HCT116 (cell line): ENCODE measurements around the gene ARL6IP6. TPM values are rescaled to one million over a fixed set of nuclear protein-coding genes. Genes with fewer than 3 reads are reported as not detected.

ENCODE experiments used
- ATAC-seq: fragments of 200-7000 bp; cut with Tn5 transposase; 2 replicates; pipeline ENCODE4 v1.9.1; 2020; ENCODE audit warnings: mild to moderate bottlenecking, moderate library complexity
- BruUV-seq: library from RNA; stranded (reverse); fragments of 400-500 nt; replicated peaks from 2 replicates; lab custom pipeline; 2021; lab: Mats Ljungman, UMichigan
- CTCF ChIA-PET: fragments of 300-600 bp; sonication (Branson Sonifier 250); formaldehyde crosslinking; loops from one replicate; lab custom pipeline; 2021; ENCODE audit warnings: antibody characterized with exemption; lab: Charles Lee
- POLR2A ChIA-PET: fragments of 300-600, 350-600 bp; sonication (Branson Sonifier 250); formaldehyde crosslinking; loops from one replicate; lab custom pipeline; 2021; ENCODE audit warnings: antibody characterized with exemption; lab: Charles Lee
- RAD21 ChIA-PET, 2 experiments: fragments of 300-600 bp; sonication (Branson Sonifier 250); formaldehyde crosslinking; loops; one replicate each; lab custom pipeline; 2023; ENCODE audit warnings: low total read pairs in 2 of 2; ENCODE audit not compliant: uncharacterized antibody in 2 of 2, unreplicated experiment in 2 of 2, low non-redundant PET in 1 of 2; lab: Charles Lee
- DNase-seq: peaks from one replicate; pipeline ENCODE4 v3.0.0-alpha.2; 2010; ENCODE audit warnings: low read depth, low spot score
- H2AFZ ChIP-seq: fragments of 200-600 bp; shearing (Covaris generic), sonication (generic); 2 replicates; pipeline ENCODE4 v1.6.1; 2017; ENCODE audit warnings: low read depth, mixed run types, mixed read lengths, antibody characterized with exemption, low read length; ENCODE audit not compliant: poor library complexity, severe bottlenecking
- H3K27ac ChIP-seq: 2 replicates; pipeline ENCODE4 v1.5.1; 2012; ENCODE audit warnings: low read depth, low read length
- H3K27me3 ChIP-seq: fragments of 200-600 bp; sonication (generic); 2 replicates; pipeline ENCODE4 v1.6.1; 2016; ENCODE audit warnings: mixed run types, low read length, mixed read lengths; ENCODE audit not compliant: insufficient read depth
- H3K36me3 ChIP-seq, 2 experiments: fragments of 200-500 bp in 1 of 2; fragments of 200-600 bp in 1 of 2; sonication (Bioruptor generic) in 1 of 2; sonication (generic) in 1 of 2; 2 replicates each; pipeline versions ENCODE4 v1.5.1 to v1.6.1; 2014 to 2016; ENCODE audit warnings: low read length in 2 of 2, inconsistent platforms in 1 of 2, mixed read lengths in 1 of 2, mixed run types in 1 of 2; ENCODE audit not compliant: insufficient read depth in 2 of 2, control insufficient read depth in 1 of 2
- H3K4me1 ChIP-seq, 2 experiments: fragments of 200-600 bp in 1 of 2; sonication (generic) in 1 of 2; 2 replicates each; pipeline versions ENCODE4 v1.5.1 to v1.6.1; 2012 to 2017; ENCODE audit warnings: low read length in 2 of 2, inconsistent platforms in 1 of 2, mild to moderate bottlenecking in 1 of 2, mixed read lengths in 1 of 2, mixed run types in 1 of 2, moderate library complexity in 1 of 2; ENCODE audit not compliant: insufficient read depth in 2 of 2, control insufficient read depth in 1 of 2
- H3K4me2 ChIP-seq: fragments of 200-600 bp; sonication (generic); 2 replicates; pipeline ENCODE4 v1.6.1; 2017; ENCODE audit warnings: mixed run types, low read length, mixed read lengths
- H3K4me3 ChIP-seq, 2 experiments: fragments of 200-600 bp in 1 of 2; sonication (generic) in 1 of 2; replicated peaks in 1 of 2; 2 replicates each; pipeline ENCODE4 v1.5.1; 2011 to 2016; ENCODE audit warnings: low read length in 2 of 2, control low read depth in 1 of 2, low read depth in 1 of 2, mild to moderate bottlenecking in 1 of 2, mixed read lengths in 1 of 2, mixed run types in 1 of 2
- H3K79me2 ChIP-seq: fragments of 200-600 bp; sonication (generic); 2 replicates; pipeline ENCODE4 v1.6.1; 2017; ENCODE audit warnings: mild to moderate bottlenecking, mixed run types, low read length, moderate library complexity, mixed read lengths; ENCODE audit not compliant: insufficient read depth
- H3K9ac ChIP-seq: fragments of 200-600 bp; sonication (generic); 2 replicates; pipeline ENCODE4 v1.6.1; 2016; ENCODE audit warnings: low read length, mixed read lengths
- H3K9me2 ChIP-seq: fragments of 200-600 bp; sonication (generic), shearing (Covaris generic); 2 replicates; pipeline ENCODE4 v1.6.1; 2017; ENCODE audit warnings: mixed run types, mild to moderate bottlenecking, moderate library complexity; ENCODE audit not compliant: insufficient read depth
- H3K9me3 ChIP-seq, 2 experiments: fragments of 200-500 bp in 1 of 2; fragments of 200-600 bp in 1 of 2; sonication (Bioruptor generic) in 1 of 2; sonication (generic) in 1 of 2; 2 replicates each; pipeline ENCODE4 v1.6.1; 2014 to 2017; ENCODE audit warnings: low read length in 2 of 2, mixed read lengths in 2 of 2, inconsistent platforms in 1 of 2, low read depth in 1 of 2, mild to moderate bottlenecking in 1 of 2, mixed run types in 1 of 2, moderate library complexity in 1 of 2; ENCODE audit not compliant: control insufficient read depth in 1 of 2, insufficient read depth in 1 of 2
- H4K20me1 ChIP-seq: fragments of 200-600 bp; sonication (generic), shearing (Covaris generic); 2 replicates; pipeline ENCODE4 v1.6.1; 2017; ENCODE audit warnings: mixed run types, mild to moderate bottlenecking, moderate library complexity; ENCODE audit not compliant: insufficient read depth
- ATF3 ChIP-seq: IDR thresholded peaks from 2 replicates; pipeline ENCODE4 v1.6.1; 2012
- CBX3 ChIP-seq: IDR thresholded peaks from 2 replicates; pipeline ENCODE4 v1.6.1; 2012; ENCODE audit warnings: low read depth
- CEBPB ChIP-seq: IDR thresholded peaks from 2 replicates; pipeline ENCODE4 v1.6.1; 2012; ENCODE audit warnings: low read depth
- CTCF ChIP-seq, 3 experiments: fragments of 200-600 bp in 1 of 3; sonication (generic) in 1 of 3; IDR thresholded peaks in 2 of 3; conservative IDR thresholded peaks in 1 of 3; 2 replicates each; pipeline ENCODE4 v1.5.1; 2012 to 2017; ENCODE audit warnings: low read depth in 2 of 3, low read length in 2 of 3, antibody characterized with exemption in 1 of 3, borderline replicate concordance in 1 of 3, control low read depth in 1 of 3, mild to moderate bottlenecking in 1 of 3, mixed read lengths in 1 of 3, mixed run types in 1 of 3, moderate library complexity in 1 of 3; ENCODE audit not compliant: insufficient read depth in 1 of 3
- EGR1 ChIP-seq: IDR thresholded peaks from 2 replicates; pipeline ENCODE4 v1.6.1; 2012; ENCODE audit warnings: low read depth
- EZH2 ChIP-seq: fragments of 200-600 bp; sonication (generic); IDR thresholded peaks from 2 replicates; pipeline ENCODE4 v1.6.1; 2017; ENCODE audit warnings: antibody characterized with exemption, mixed run types
- EZH2phosphoT487 ChIP-seq: fragments of 200-600 bp; IDR thresholded peaks from 2 replicates; pipeline ENCODE4 v1.6.1; 2018; ENCODE audit warnings: antibody characterized with exemption, borderline replicate concordance
- FOSL1 ChIP-seq: IDR thresholded peaks from 2 replicates; pipeline ENCODE4 v1.6.1; 2012; ENCODE audit warnings: low read depth
- MAX ChIP-seq: IDR thresholded peaks from 2 replicates; pipeline ENCODE4 v1.6.1; 2012
- POLR2A ChIP-seq: IDR thresholded peaks from 2 replicates; pipeline ENCODE4 v1.7.0; 2011; ENCODE audit warnings: borderline replicate concordance; ENCODE audit not compliant: insufficient read depth, insufficient read length; ENCODE audit errors: extremely low read depth
- POLR2AphosphoS5 ChIP-seq: IDR thresholded peaks from 2 replicates; pipeline ENCODE4 v1.6.1; 2011; ENCODE audit warnings: mild to moderate bottlenecking, low read depth, low read length, moderate library complexity
- RAD21 ChIP-seq: IDR thresholded peaks from 2 replicates; pipeline ENCODE4 v1.6.1; 2012; ENCODE audit warnings: low read depth, mild to moderate bottlenecking
- REST ChIP-seq: IDR thresholded peaks from 2 replicates; pipeline ENCODE4 v1.6.1; 2012; ENCODE audit warnings: low read depth
- SP1 ChIP-seq: IDR thresholded peaks from 2 replicates; pipeline ENCODE4 v1.6.1; 2012; ENCODE audit warnings: low read depth
- SRF ChIP-seq: IDR thresholded peaks from 2 replicates; pipeline ENCODE4 v1.6.1; 2012; ENCODE audit warnings: low read depth
- YY1 ChIP-seq: IDR thresholded peaks from 2 replicates; pipeline ENCODE4 v1.6.1; 2011; ENCODE audit warnings: low read length, low read depth, moderate library complexity, mild to moderate bottlenecking; ENCODE audit not compliant: insufficient replicate concordance; ENCODE audit errors: extremely low read depth
- ZBTB33 ChIP-seq: IDR thresholded peaks from 2 replicates; pipeline ENCODE4 v1.6.1; 2011; ENCODE audit warnings: mild to moderate bottlenecking, low read length, moderate library complexity; ENCODE audit not compliant: insufficient replicate concordance; ENCODE audit errors: extremely low read depth
- ZFX ChIP-seq: fragments of 450-650 bp; IDR thresholded peaks from 2 replicates; pipeline ENCODE4 v1.6.1; 2017
- ZNF274 ChIP-seq: fragments of 200-500 bp; sonication (Bioruptor generic); IDR thresholded peaks from 2 replicates; pipeline ENCODE4 v1.6.1; 2014; ENCODE audit warnings: mild to moderate bottlenecking, low read depth, low read length, inconsistent platforms
- intact Hi-C: fragments of 100-400 bp; cut with micrococcal nuclease; formaldehyde crosslinking; loops from 2 replicates; pipeline ENCODE4 v1.10.0; 2022
- total RNA-seq: library from RNA; stranded (reverse); gene quantifications from one replicate; pipeline ENCODE4 v1.2.1, GENCODE V29; 2021; ENCODE audit not compliant: unreplicated experiment

ARL6IP6 gene
- total RNA-seq, 1 experiment from 2014 or later: 37.8 TPM

- ATAC-seq (no peak), DNase-seq (peak; percentile 69)
- Histone ChIP-seq H3K27ac (no peak overlapping the region; the same call in 1 of the 2 replicates), H3K4me3 (peak overlapping the region; percentile 70 to 95), H4K20me1 (peaks cover 37% of the 10 kb centered on the region), H3K79me2 (peaks cover 85% of the 10 kb centered on the region), H3K4me2 (peak overlapping the region; percentile 82), H3K9me3 (no peaks in the 10 kb centered on the region), H3K36me3 (peaks cover 21 to 40% of the 10 kb centered on the region in 2 experiments), H3K4me1 (peaks cover 3 to 18% of the 10 kb centered on the region in 2 experiments; a peak in 3 of 4 replicates), H2AFZ (no peak overlapping the region), H3K9me2 (no peaks in the 10 kb centered on the region), H3K9ac (peak overlapping the region; percentile 95), H3K27me3 (no peaks in the 10 kb centered on the region)
- CTCF ChIA-PET: interaction anchor here (0.7 to 1.5 kb wide), 5 partner anchors 25 to 1694 kb away, joined by 3 to 4 read pairs (median 4); no protein-coding TSS in a partner anchor
- intact Hi-C loops: loop anchor here (2.0 kb wide), 1 partner anchor 541 kb away; the partner anchor contains the start of gene STAM2
- RAD21 ChIA-PET: no interaction called here
- TF ChIP-seq EZH2: no peak
- TF ChIP-seq ATF3: no peak
- TF ChIP-seq POLR2AphosphoS5: no peak
- no peak for TF ChIP-seq YY1
- peak; percentile 81 to 94 (median 88) for TF ChIP-seq CTCF (IDR thresholded peaks at IDR 0.05 in 2 of 3, conservative IDR thresholded peaks at IDR 0.05 in 1 of 3; ENCODE audit: borderline replicate concordance in 1 of 3, insufficient read depth in 1 of 3, low read depth in 2 of 3, low read length in 2 of 3)
- no peak for TF ChIP-seq ZNF274
- TF ChIP-seq EGR1: no peak
- peak; percentile 66 for TF ChIP-seq CBX3
- TF ChIP-seq MAX: peak; percentile 42
- no peak for TF ChIP-seq ZBTB33
- TF ChIP-seq POLR2A: no peak
- TF ChIP-seq EZH2phosphoT487: no peak
- no peak for TF ChIP-seq FOSL1
- no peak for TF ChIP-seq ZFX
- TF ChIP-seq RAD21: no peak
- no peak for TF ChIP-seq REST
- no peak; the same call in 1 of the 2 replicates for TF ChIP-seq SP1
- TF ChIP-seq SRF: no peak
- no peak for TF ChIP-seq CEBPB
- POLR2A ChIA-PET: interaction anchor here (1.4 to 1.9 kb wide), 3 partner anchors 11 to 68 kb away, joined by 3 to 5 read pairs (median 4); no protein-coding TSS in a partner anchor
- no TSS peak for BruUV-seq
These were observed 2.5 kb upstream of the ARL6IP6 start for GRCh38 chr2:152715854-152716428.
